Measurements from ENCODE around the gene CD96.

GRCh38 chr3:111538681-111539083 is 3.3 kb upstream of the CD96 start:
- TF ChIP-seq POLR2A (IDR thresholded peaks at IDR 0.05) (no peak), CTCF (IDR thresholded peaks at IDR 0.05) (no peak)

Data from adrenal gland (tissue), 5 donors.